RKO (cell line): Measurements from ENCODE around the gene ADAMTS13.
A peak's percentile ranks its signal among the peaks of the same experiment; 100 is the strongest.

Experiments used
- DNase-seq: peaks from one replicate; pipeline ENCODE4 v3.0.0-alpha.2; 2016; ENCODE audit warnings: low spot score

ADAMTS13 gene

GRCh38 chr9:133454943-133455673 is 32.9 kb downstream of the ADAMTS13 start:
- DNase-seq: no peak

- DNase-seq: no peak
These were observed 33.8 kb downstream of the ADAMTS13 start for GRCh38 chr9:133455936-133456335.

- no peak for DNase-seq
These were observed 34.2 kb downstream of the ADAMTS13 start for GRCh38 chr9:133456409-133456808.

GRCh38 chr9:133457233-133457632 is 35.1 kb downstream of the ADAMTS13 start:
- no peak for DNase-seq

DNA sequence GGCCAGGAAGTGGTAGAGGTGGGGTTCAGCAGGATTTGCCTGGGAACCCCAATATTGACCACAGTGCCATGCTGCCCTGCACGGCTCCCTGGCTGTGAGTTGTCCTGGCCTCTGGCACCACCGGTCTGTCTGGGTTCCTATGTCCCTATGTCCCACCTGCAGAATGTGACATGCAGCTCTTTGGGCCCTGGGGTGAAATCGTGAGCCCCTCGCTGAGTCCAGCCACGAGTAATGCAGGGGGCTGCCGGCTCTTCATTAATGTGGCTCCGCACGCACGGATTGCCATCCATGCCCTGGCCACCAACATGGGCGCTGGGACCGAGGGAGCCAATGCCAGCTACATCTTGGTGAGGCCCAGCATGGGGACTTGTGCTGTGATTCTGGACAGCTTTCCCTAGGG is 35.6 kb downstream of the ADAMTS13 start:
- DNase-seq: no peak

DNA sequence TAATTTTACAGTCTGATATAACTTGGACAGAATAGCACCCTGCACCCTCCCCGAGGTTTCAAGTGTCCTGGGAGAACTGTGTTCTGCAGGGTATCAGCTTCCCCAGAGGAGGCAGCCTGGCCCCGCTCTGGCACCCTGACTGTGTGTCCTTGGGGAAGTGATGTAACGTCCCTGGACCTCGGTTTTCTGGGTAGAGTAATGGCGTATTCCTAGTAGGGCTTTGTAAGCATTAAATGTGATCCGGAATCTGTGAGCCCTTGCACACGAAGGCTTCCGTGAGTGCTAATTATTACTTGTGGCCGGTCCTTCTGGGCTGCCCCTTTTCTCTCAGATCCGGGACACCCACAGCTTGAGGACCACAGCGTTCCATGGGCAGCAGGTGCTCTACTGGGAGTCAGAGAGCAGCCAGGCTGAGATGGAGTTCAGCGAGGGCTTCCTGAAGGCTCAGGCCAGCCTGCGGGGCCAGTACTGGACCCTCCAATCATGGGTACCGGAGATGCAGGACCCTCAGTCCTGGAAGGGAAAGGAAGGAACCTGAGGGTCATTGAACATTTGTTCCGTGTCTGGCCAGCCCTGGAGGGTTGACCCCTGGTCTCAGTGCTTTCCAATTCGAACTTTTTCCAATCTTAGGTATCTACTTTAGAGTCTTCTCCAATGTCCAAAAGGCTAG is 36.6 kb downstream of the ADAMTS13 start:
- DNase-seq: peak; percentile 37

DNA sequence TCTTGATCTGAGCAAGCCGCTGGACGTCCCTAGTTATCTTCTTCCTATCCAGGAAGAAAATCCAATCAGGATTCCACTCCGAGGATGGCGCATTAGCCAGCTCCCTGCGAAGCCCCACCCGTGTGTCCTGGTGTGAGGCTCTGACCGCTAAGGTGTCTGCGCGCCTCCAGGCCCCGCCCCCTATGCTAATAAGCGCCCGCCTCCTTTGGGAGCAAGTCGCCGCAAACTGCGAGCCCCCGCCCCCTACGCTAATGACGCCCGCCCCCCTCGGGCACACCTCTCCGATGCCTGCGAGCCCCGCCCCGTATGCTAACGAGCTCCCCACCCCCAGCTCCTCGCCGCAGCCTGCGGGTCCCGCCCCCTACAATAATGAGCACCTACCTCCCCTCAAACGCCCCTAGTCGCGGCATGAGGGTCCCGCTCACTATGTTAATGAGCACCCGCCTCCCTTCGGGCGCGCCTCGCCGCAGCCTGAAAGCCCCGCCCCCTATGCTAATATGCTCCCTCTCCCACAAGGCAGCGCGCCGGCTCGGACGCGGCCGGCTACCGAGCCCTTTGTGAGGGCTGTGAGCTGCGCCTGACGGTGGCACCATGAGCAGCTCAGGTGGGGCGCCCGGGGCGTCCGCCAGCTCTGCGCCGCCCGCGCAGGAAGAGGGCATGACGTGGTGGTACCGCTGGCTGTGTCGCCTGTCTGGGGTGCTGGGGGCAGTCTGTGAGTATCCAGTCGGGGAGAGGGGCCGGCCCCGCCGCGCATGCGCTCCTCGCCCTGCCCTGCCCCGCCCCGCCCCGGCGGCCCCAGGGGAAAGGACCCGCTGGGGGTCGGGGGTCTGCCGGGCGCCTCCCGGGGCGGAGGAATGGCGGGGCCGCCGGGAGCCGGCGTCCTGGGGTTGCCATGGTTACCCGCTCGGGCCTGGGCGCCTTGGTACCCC is 37.6 kb downstream of the ADAMTS13 start, which contains the start of gene CACFD1:
CACFD1 (plus strand) TSS at position 503 of the 929 bp plus-strand sequence; CDS start at position 592, 89 bp downstream.
- DNase-seq: peak; percentile 98

DNA sequence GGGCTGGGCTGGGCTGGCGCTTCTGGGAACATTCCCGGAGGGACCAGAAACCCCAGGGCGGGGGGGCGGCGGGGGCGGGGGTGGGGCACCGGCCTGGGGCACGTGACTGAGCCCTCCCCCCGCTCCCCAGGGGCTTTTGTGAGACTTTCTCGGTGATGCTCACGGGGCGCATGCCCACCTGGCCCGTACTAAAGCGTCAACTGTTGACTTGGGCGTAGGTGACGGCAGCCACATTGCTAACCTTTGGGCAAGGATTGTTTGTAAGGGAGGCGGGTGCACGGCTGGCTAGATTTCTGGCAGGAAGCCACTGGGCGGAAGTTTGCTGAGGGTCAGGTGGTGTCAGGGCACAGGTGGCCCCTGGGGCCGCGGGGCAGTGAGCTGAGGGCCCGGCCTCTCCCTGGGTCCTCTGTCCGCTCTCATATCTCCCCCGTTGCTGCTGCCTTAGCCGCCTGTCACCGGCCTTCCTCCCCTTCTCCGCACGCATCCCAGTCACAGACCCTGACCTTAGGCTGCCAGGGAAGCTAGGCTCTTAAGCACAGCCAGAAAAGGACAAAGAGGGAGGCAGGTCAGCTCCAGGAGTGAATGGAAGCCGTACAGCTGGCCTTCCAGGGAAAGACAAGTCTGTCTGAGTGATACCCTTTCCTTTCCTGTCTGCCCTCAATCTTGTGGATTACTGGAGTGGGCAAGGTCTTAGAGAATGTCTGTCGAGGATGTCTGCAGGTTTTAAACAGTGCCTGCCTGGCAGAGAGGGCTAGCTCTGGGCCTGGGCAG is 38.4 kb downstream of the ADAMTS13 start:
- no peak for DNase-seq

GRCh38 chr9:133461975-133462374 is 39.8 kb downstream of the ADAMTS13 start:
- DNase-seq: no peak

DNA sequence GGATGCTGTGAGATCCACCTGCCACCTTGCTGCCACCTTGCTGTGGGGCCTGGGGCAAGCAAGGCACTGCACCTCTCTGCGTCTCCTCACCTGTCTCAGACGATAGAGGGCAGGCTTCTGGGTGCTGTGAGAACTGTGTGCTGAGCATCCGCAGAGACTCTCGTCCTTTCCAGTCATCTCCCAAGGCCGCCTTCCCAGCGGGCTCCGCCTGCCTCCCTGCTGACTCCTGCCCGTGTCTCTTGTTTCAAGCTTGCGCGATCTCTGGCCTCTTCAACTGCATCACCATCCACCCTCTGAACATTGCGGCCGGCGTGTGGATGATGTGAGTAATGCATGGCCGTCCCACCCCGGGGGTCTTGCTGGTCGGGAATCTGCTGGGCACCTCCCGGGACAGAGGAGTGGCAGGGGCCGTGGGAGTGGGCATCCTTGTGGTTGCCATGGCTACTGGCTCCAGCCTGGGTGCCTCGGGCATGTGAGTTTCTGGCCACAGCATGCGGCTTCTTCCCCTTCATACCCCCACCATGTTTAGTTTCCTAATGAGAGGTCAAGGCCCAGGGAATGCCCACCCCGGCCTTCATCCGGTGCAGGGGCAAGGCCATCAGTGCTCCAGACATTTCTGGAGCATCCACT is 41.2 kb downstream of the ADAMTS13 start:
- no peak for DNase-seq

DNA sequence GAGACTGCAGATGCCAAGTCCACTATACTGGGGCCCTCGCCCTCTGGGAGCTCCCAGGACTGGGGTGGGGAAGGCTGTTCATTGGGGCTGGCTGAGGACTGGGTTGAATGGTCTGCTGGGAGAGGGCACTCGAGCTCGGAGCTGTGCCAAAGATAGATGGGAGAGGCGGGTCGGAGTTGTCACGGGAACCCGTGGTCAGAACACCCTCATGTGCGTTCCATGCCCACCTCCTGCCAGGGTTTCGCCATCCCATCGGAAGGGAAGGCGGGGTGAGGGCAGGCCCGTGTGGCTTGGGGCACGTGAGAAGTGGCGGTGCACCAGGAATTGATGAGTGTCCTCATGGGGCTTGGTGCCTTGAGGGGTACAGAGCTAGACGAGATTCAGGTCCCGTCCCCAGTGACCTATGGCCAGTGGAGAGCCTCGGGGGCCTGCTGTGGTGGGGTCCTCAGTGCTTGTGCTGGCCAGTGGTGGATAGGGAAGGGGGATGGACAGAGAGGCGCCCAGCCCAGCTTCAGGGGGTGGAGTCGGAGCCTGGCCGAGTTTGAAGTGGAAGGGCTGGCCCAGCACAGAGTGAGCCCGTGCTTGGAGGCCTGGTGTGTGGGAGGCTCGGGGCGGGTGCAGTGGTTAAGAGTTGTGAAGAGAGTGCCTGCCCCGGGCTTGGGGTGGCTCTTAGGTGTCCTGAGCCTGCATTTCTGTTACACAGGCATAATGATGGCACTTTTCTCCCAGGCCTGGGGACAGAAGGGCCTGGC is 41.9 kb downstream of the ADAMTS13 start:
- no peak for DNase-seq

DNA sequence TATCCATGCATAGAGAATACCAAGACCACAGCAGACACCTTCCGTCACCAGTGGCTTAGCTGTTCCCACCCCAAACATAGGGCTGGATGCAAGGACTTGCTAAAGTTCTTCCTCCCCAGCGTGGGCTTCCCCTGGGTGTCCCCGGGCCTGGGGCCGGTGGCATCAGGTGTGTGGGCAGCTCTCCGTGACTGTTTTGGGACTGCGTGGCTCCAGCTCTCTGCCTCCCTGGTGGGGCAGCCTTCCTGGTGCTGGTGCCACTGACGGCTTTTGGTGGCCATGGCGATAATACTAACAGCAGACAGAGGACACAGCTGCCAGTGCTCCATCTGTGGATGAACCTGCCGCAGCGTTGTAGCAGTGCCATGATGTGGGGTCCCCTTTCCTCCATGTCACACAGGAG is 42.5 kb downstream of the ADAMTS13 start:
- DNase-seq: no peak

DNA sequence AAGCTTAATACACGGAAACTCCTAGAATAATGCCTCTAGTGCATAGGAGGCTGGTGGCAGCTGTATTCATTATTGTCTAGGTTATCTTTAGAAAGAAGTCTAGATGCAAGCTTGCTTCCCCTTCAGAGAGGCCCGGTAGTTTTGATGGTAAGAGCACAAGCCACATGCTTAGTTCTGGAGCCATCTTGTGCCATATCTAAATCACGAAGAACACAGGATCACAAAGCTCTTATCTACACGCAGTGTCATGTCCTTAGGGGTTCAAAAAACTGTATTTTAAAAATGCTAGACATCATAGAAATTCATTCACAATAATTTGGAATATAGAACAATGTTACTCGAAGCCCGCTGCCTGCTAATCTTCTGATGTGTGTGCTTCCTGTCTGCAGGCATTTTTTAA is 43.8 kb downstream of the ADAMTS13 start:
- DNase-seq: no peak

- DNase-seq: no peak
These were observed 44.9 kb downstream of the ADAMTS13 start for GRCh38 chr9:133467101-133467500.

DNA sequence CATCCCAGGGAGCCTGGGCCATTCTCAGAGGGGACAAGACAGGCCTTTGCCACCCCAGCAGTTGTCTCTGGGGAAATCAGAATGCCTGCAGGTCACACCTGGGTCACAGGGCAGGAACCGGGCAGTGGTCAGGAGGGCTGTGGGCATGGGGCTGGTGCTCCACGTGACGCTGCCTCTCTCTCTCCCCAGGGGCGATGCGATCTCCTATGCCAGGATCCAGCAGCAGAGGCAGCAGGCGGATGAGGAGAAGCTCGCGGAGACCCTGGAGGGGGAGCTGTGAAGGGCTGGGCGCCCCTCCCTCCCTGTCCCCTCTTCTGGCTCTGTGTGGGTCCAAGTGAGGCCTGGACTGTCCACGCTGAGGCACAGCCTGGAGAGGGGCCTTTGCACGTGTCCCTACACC is 46.2 kb downstream of the ADAMTS13 start:
- DNase-seq: no peak

- no peak for DNase-seq
These were observed 46.7 kb downstream of the ADAMTS13 start for GRCh38 chr9:133468777-133469421.

DNA sequence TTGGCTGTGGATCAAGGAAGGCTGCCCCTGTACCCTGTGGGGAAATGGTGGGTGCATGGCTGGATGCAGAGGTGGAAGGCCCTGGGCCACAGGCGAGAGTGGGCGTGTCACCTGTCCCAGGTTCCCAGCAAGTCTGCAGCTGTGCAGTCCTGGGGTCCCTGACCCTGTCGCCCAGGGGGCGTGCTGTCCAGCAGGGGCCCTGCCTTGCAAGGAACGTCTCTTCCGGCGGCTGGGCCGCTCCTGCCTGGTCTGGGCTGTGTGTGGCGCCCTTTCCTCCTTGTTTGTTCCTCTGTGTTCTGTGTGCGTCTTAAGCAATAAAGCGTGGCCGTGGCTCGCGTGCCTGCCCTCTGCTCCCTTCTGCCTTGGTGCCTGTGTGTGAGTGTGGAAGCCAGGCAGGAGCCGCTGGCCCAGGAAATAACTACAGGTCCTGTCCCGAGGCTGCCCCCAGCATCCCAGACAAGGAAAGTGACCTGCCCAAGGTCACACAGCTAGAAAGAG is 48.3 kb downstream of the ADAMTS13 start:
- DNase-seq: no peak

DNA sequence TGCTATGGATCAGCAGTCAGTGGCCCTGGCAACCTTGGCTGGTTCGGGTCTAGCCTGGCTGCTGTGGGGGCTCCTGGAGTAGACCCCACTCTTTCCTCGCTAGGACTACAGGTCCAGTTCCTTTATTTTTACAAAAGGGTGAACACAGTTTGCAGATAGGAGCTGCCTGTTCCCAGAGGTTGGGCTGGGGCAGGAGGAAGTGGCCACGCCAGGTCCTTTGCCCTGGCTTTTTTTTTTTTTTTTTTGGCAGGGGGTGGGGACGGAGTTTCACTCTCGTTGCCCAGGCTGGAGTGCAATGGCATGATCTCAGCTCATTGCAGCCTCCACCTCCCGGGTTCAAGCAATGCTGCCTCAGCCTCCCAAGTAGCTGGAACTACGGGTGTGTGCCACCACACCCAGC is 48.8 kb downstream of the ADAMTS13 start:
- DNase-seq: no peak

GRCh38 chr9:133471551-133472276 is 49.5 kb downstream of the ADAMTS13 start:
- no peak for DNase-seq
